SK-N-SH treated with all-trans-retinoic acid at 6 μM for 48 hours (cell line): ENCODE results near the gene FSIP1.

Experiments
- ARNTL ChIP-seq: fragments of 450-650 bp; formaldehyde crosslinking; IDR thresholded peaks from 2 replicates; pipeline ENCODE4 v1.5.0; 2020; ENCODE audit warnings: low read depth, mild to moderate bottlenecking, moderate library complexity, borderline replicate concordance
- CREB5 ChIP-seq: fragments of 250-450 bp; sonication (Bioruptor Pico); IDR thresholded peaks from 2 replicates; pipeline ENCODE4 v1.5.1; 2020; ENCODE audit warnings: low read depth, mild to moderate bottlenecking, moderate library complexity
- CSDC2 ChIP-seq: fragments of 250-450 bp; sonication (Bioruptor Pico); IDR thresholded peaks from 2 replicates; pipeline ENCODE4 v1.5.0; 2020; ENCODE audit warnings: mild to moderate bottlenecking, moderate library complexity
- CSRNP3 ChIP-seq: fragments of 250-450 bp; sonication (Bioruptor Pico); IDR thresholded peaks from 2 replicates; pipeline ENCODE4 v1.5.1; 2021; ENCODE audit warnings: mild to moderate bottlenecking, moderate library complexity
- OSR1 ChIP-seq: fragments of 250-450 bp; sonication (Bioruptor Pico); IDR thresholded peaks from 2 replicates; pipeline ENCODE4 v1.8.0; 2022; ENCODE audit warnings: moderate library complexity, mild to moderate bottlenecking, inconsistent platforms
- PATZ1 ChIP-seq: fragments of 250-450 bp; sonication (Bioruptor Pico); IDR thresholded peaks from 2 replicates; pipeline ENCODE4 v1.8.0; 2020; ENCODE audit warnings: mild to moderate bottlenecking, moderate library complexity, borderline replicate concordance
- POU6F1 ChIP-seq: fragments of 250-450 bp; sonication (Bioruptor Pico); IDR thresholded peaks from 2 replicates; pipeline ENCODE4 v1.8.0; 2021; ENCODE audit warnings: low read depth, mild to moderate bottlenecking, moderate library complexity, borderline replicate concordance
- TOX ChIP-seq: fragments of 250-450 bp; sonication (Bioruptor Pico); IDR thresholded peaks from 2 replicates; pipeline ENCODE4 v1.8.0; 2021; ENCODE audit warnings: mild to moderate bottlenecking, moderate library complexity, borderline replicate concordance
- TSHZ2 ChIP-seq: fragments of 250-450 bp; sonication (Bioruptor Pico); IDR thresholded peaks from 2 replicates; pipeline ENCODE4 v1.5.0; 2020; ENCODE audit warnings: mild to moderate bottlenecking, moderate library complexity
- ZC3H10 ChIP-seq: fragments of 250-450 bp; sonication (Bioruptor Pico); IDR thresholded peaks from 2 replicates; pipeline ENCODE4 v1.5.1; 2021; ENCODE audit warnings: mild to moderate bottlenecking, moderate library complexity
- ZFP3 ChIP-seq: fragments of 250-450 bp; sonication (Bioruptor Pico); IDR thresholded peaks from 2 replicates; pipeline ENCODE4 v1.5.0; 2020; ENCODE audit warnings: mild to moderate bottlenecking, moderate library complexity
- ZFP30 ChIP-seq: fragments of 450-650 bp; formaldehyde crosslinking; IDR thresholded peaks from 2 replicates; pipeline ENCODE4 v1.5.0; 2022; ENCODE audit warnings: mild to moderate bottlenecking, moderate library complexity
- ZNF565 ChIP-seq: fragments of 450-650 bp; formaldehyde crosslinking; conservative IDR thresholded peaks from 2 replicates; pipeline ENCODE4 v1.5.0; 2020; ENCODE audit warnings: low read depth, mild to moderate bottlenecking, moderate library complexity
- ZNF70 ChIP-seq: fragments of 450-650 bp; formaldehyde crosslinking; IDR thresholded peaks from 2 replicates; pipeline ENCODE4 v1.5.0; 2020; ENCODE audit warnings: mild to moderate bottlenecking, moderate library complexity

GRCh38 chr15:39564972-39565665 lies 217.5 kb downstream of the FSIP1 start:
- TF ChIP-seq PATZ1 (CRISPR knock-in tag), result no peak
- TF ChIP-seq ZFP30 (CRISPR knock-in tag), result no peak
- TF ChIP-seq CSRNP3, result no peak
- no peak for TF ChIP-seq ZNF565 (CRISPR knock-in tag)
- no peak for TF ChIP-seq CSDC2 (CRISPR knock-in tag)
- TF ChIP-seq CREB5 (CRISPR knock-in tag), result no peak
- TF ChIP-seq ARNTL (CRISPR knock-in tag), result no peak
- TF ChIP-seq ZC3H10 (CRISPR knock-in tag), result no peak
- TF ChIP-seq OSR1 (CRISPR knock-in tag), result no peak
- no peak for TF ChIP-seq TSHZ2 (CRISPR knock-in tag)
- TF ChIP-seq TOX (CRISPR knock-in tag), result no peak
- no peak for TF ChIP-seq POU6F1 (CRISPR knock-in tag)
- TF ChIP-seq ZFP3, result no peak
- TF ChIP-seq ZNF70, result no peak
